Fibroblast of lung (primary cell): ENCODE measurements around the gene KIF1A. TPM values are rescaled to one million over a fixed set of nuclear protein-coding genes. Genes with fewer than 3 reads are reported as not detected.

ENCODE experiments used
- DNase-seq, 2 donors: peaks; one replicate each; pipeline versions ENCODE4 v3.0.0 to v3.0.0-alpha.2; 2010; ENCODE audit warnings: low read depth in 2 of 2
- H2AFZ ChIP-seq: 2 replicates; pipeline ENCODE4 v1.5.1; 2012; ENCODE audit warnings: low read length, control low read depth, inconsistent platforms
- H3K27ac ChIP-seq: 2 replicates; pipeline ENCODE4 v1.5.1; 2011; ENCODE audit warnings: low read length, control low read depth; ENCODE audit not compliant: insufficient read depth
- H3K27me3 ChIP-seq: 2 replicates; pipeline ENCODE4 v1.5.1; 2011; ENCODE audit warnings: mild to moderate bottlenecking, low read length; ENCODE audit not compliant: control insufficient read depth, insufficient read depth
- H3K36me3 ChIP-seq: 2 replicates; pipeline ENCODE4 v1.5.1; 2011; ENCODE audit warnings: low read length; ENCODE audit not compliant: control insufficient read depth, insufficient read depth
- H3K4me1 ChIP-seq: 2 replicates; pipeline ENCODE4 v1.5.1; 2011; ENCODE audit warnings: low read length; ENCODE audit not compliant: control insufficient read depth, insufficient read depth; ENCODE audit errors: extremely low read depth
- H3K4me2 ChIP-seq: 2 replicates; pipeline ENCODE4 v1.5.1; 2011; ENCODE audit warnings: low read length, control low read depth; ENCODE audit not compliant: insufficient read depth; ENCODE audit errors: extremely low read depth
- H3K4me3 ChIP-seq, 4 experiments: fragments of 200-600 bp in 1 of 4; sonication (generic) in 1 of 4; replicated peaks in 1 of 4; 2 replicates each; pipeline ENCODE4 v1.5.1; 2011 to 2016; ENCODE audit warnings: low read length in 4 of 4, low read depth in 3 of 4, mild to moderate bottlenecking in 3 of 4, control low read depth in 2 of 4, inconsistent platforms in 1 of 4, mixed read lengths in 1 of 4; ENCODE audit not compliant: insufficient read depth in 1 of 4; ENCODE audit errors: control extremely low read depth in 1 of 4
- H3K79me2 ChIP-seq: 2 replicates; pipeline ENCODE4 v1.5.1; 2012; ENCODE audit warnings: mild to moderate bottlenecking, low read length, inconsistent platforms; ENCODE audit not compliant: control insufficient read depth, insufficient read depth
- H3K9ac ChIP-seq: 2 replicates; pipeline ENCODE4 v1.5.1; 2011; ENCODE audit warnings: mild to moderate bottlenecking, low read length, control low read depth; ENCODE audit not compliant: insufficient read depth
- H3K9me3 ChIP-seq: 2 replicates; pipeline ENCODE4 v1.5.1; 2012; ENCODE audit warnings: low read depth, low read length; ENCODE audit not compliant: control insufficient read depth, insufficient read depth
- H4K20me1 ChIP-seq: 2 replicates; pipeline ENCODE4 v1.5.1; 2011; ENCODE audit warnings: low read length; ENCODE audit not compliant: control insufficient read depth, insufficient read depth; ENCODE audit errors: extremely low read depth
- EZH2 ChIP-seq: IDR thresholded peaks from 2 replicates; pipeline ENCODE4 v1.5.1; 2012; ENCODE audit warnings: low read length, control low read depth, mild to moderate bottlenecking; ENCODE audit errors: missing control alignments
- polyA plus RNA-seq, 2 donors: library from polyadenylated mRNA; depleted of rRNA in 1 of 2; stranded (reverse) in 1 of 2; unstranded in 1 of 2; fragments of >200 nt; gene quantifications; 2 replicates each; pipeline ENCODE4 v1.2.1, GENCODE V29; 2011 to 2012; ENCODE audit warnings: missing spikeins in 1 of 2
- total RNA-seq: library from RNA; depleted of rRNA; stranded (reverse); fragments of >200 nt; gene quantifications from 2 replicates; pipeline ENCODE4 v1.2.1, GENCODE V29; 2014
- TF ChIP-seq, protein P1 (sequence below), 2 donors: IDR thresholded peaks in 1 of 2; conservative IDR thresholded peaks in 1 of 2; 1 replicate in 1 of 2; 2 replicates in 1 of 2; pipeline ENCODE4 v1.5.1; 2011 to 2012; ENCODE audit warnings: low read length in 2 of 2, control low read depth in 1 of 2, inconsistent platforms in 1 of 2, low read depth in 1 of 2, mild to moderate bottlenecking in 1 of 2

KIF1A gene
- total and polyA plus RNA-seq, 2 donors (not counting 1 experiment from before 2014, with no cell fraction given): 0.05 TPM; not detected in 1

DNA sequence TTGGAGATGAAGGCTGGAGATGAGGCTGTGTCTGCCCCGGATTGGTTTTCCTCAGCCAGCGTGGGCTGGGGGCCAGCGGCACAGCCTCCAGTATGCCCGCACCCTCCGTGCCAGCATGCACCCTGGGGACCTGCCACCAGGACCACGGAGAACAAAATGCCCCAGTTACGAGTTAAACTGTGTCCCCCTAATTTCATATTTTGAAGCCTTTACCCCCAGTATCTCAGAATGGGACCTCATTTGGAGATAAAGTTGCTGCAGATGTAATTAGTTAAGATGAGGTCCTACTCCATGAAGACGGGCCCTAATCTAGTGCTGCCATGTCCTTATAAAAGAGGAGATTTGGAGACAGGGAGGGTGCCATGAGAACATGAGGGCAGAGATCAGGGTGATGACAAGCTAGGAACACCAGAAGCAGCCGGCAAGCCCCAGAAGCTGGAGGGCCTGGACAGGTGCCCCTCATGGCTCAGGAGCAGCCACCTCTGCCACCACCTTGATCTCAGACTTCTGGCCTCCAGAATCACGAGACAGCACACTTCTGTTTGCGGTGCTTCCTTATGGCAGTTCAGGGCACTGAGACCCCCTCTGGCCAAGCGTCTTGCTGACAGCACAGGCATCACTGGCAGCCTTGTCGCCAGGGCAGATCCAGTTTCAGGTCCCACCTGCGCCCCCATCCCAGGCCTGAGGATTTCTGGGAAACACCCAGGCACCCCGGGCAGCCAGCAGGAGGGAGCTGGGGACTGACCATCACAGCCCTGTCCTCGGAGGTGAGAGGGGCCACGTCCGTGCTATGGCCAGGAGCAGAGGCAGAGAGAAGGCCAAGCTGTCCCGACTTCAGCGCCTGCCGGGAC, 29.4 kb downstream of the KIF1A start:
- Histone ChIP-seq H3K9ac (no peak overlapping the region), H3K4me2 (no peak overlapping the region), H3K4me1 (no peaks in the 10 kb centered on the region), H3K27ac (no peak overlapping the region), H3K9me3 (no peaks in the 10 kb centered on the region), H3K4me3 (no peak overlapping the region), H3K36me3 (no peaks in the 10 kb centered on the region), H3K79me2 (no peaks in the 10 kb centered on the region), H2AFZ (no peak overlapping the region), H4K20me1 (no peaks in the 10 kb centered on the region), H3K27me3 (no peaks in the 10 kb centered on the region)
- TF ChIP-seq, protein P1, sequence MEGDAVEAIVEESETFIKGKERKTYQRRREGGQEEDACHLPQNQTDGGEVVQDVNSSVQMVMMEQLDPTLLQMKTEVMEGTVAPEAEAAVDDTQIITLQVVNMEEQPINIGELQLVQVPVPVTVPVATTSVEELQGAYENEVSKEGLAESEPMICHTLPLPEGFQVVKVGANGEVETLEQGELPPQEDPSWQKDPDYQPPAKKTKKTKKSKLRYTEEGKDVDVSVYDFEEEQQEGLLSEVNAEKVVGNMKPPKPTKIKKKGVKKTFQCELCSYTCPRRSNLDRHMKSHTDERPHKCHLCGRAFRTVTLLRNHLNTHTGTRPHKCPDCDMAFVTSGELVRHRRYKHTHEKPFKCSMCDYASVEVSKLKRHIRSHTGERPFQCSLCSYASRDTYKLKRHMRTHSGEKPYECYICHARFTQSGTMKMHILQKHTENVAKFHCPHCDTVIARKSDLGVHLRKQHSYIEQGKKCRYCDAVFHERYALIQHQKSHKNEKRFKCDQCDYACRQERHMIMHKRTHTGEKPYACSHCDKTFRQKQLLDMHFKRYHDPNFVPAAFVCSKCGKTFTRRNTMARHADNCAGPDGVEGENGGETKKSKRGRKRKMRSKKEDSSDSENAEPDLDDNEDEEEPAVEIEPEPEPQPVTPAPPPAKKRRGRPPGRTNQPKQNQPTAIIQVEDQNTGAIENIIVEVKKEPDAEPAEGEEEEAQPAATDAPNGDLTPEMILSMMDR (conservative IDR thresholded peaks at IDR 0.05 in 1 of 2, IDR thresholded peaks at IDR 0.05 in 1 of 2; ENCODE audit: low read depth in 1 of 2, low read length in 2 of 2): no peak
- no peak for TF ChIP-seq EZH2
- DNase-seq: no peak

DNA sequence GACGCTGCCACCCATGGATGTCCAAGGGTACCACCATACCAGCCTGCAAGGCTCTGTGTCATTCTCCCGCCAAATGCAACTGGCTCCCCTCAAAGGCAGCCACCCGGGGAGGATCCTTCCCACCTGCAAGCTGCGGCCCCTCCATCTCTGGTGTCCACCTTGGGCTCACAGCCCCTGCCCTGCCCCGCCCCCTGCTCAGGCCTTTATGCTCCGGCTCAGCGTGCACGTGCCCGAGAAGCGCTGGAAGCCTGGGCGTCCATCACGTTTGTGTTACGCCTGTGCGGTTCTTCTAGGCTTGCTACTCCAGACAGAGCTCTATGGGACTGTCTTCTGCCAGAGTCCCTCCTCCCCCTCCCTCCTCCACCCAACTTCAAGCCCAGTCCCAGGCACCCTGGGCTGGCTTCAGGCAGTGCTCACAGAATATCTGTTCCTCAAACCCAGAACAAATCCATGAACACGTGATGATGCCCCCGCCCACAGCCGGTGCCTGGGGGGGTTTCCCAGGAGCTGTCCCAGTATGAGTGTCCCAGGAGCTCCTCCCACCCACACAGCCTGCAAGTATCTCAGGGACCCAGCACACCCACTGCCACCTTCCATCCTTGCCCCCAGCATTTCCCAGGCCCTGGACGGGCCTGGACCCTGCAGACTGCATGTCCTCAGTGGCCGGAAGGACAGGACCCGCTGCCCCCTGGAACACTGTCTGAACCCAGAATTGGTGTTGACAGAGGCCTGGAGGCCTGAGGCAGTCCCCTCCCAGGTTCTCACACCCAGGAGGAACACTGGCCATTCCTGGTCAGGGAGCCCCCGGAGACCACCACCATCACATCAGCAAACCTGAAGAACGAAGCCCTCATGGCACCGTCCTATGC, 30.3 kb downstream of the KIF1A start:
- H3K9ac ChIP-seq: no peak overlapping the region
- no peak for TF ChIP-seq EZH2
- TF ChIP-seq, protein P1 (conservative IDR thresholded peaks at IDR 0.05 in 1 of 2, IDR thresholded peaks at IDR 0.05 in 1 of 2; ENCODE audit: low read depth in 1 of 2, low read length in 2 of 2): no peak
- no peaks in the 10 kb centered on the region for H3K9me3 ChIP-seq
- H3K4me2 ChIP-seq: no peak overlapping the region
- no peaks in the 10 kb centered on the region for H3K36me3 ChIP-seq
- no peaks in the 10 kb centered on the region for H4K20me1 ChIP-seq
- H3K4me3 ChIP-seq: no peak overlapping the region
- H3K27me3 ChIP-seq: no peaks in the 10 kb centered on the region
- H2AFZ ChIP-seq: no peak overlapping the region
- no peak overlapping the region for H3K27ac ChIP-seq
- DNase-seq: no peak
- H3K4me1 ChIP-seq: no peaks in the 10 kb centered on the region
- H3K79me2 ChIP-seq: no peaks in the 10 kb centered on the region

DNA sequence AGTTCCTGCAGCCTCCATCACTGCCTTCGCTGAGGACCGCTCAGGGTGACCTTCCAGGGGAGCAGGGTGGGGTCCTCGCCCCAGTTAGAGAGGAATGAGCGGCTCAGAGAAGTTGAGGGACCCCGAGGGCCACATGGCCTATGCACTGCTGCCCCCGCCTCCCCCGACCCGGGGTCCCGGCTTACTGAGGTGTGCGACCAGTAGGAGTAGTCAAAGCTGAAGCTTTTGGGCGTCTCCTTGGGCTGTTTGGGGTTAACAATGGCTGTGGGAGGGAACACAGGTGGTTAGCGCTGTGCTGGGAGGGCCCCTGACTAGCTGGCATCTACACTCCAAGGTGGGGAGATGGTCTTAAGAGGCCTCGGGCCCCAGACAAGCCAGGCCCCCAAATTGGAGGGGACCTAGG, 31.0 kb downstream of the KIF1A start:
- Histone ChIP-seq H3K4me2 (no peak overlapping the region), H2AFZ (no peak overlapping the region), H3K27ac (no peak overlapping the region), H3K79me2 (no peaks in the 10 kb centered on the region), H3K9ac (no peak overlapping the region), H3K4me1 (no peaks in the 10 kb centered on the region), H3K9me3 (no peaks in the 10 kb centered on the region), H3K4me3 (no peak overlapping the region), H4K20me1 (no peaks in the 10 kb centered on the region), H3K27me3 (no peaks in the 10 kb centered on the region), H3K36me3 (no peaks in the 10 kb centered on the region)
- TF ChIP-seq EZH2: no peak
- TF ChIP-seq, protein P1 (conservative IDR thresholded peaks at IDR 0.05 in 1 of 2, IDR thresholded peaks at IDR 0.05 in 1 of 2; ENCODE audit: low read depth in 1 of 2, low read length in 2 of 2): no peak
- no peak for DNase-seq
